ENCODE results near the gene BHLHE41. TPM values are rescaled to one million over a fixed set of nuclear protein-coding genes. Genes with fewer than 3 reads are reported as not detected.

BHLHE41 gene
- total and polyA plus RNA-seq, 2 of the 4 experiments (the other 2 are of a cell fraction): 0.72 to 3.8 TPM

DNA sequence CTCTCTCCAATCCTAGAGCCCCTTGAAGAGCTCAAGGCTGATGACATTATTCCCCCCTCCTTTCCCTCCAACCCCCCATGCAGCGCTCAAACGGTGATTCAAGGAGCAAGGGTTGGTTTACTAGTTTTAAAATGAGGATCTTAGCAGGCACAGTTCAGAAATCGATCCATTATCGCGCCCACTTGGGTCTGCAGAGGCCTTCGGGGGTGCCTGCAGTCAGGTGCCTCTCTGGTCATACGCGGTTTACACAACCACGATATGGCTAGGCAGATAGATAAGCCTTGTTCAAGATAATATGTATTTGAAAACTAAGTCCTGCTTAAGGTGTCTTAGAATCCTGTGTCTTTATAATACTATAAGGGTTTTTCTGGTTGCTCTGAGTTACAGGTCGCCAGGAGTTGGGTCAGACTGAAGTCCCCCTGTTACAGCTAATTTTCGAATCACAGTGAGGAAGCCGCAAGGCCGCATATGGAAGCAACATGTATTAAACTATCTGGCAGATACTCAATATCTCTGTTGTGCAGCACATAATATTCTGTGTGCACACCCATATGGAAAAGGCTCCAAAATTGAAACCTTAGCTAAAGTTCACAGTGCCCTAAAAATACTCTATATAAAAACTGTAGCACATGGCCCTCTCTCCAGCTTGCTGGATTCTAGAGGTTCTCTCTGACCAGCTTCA, 10.0 kb downstream of the BHLHE41 start:
- intact Hi-C loops (cut with micrococcal nuclease): loop anchor here (2.0 to 5.0 kb wide), 2 partner anchors 357 to 410 kb away; no protein-coding TSS in a partner anchor
- peak overlapping the region in 1 of 2 experiments; percentile 18; a peak in 1 of 4 replicates for H4K8ac ChIP-seq (ENCODE audit: low read depth in 2 of 2, low read length in 2 of 2)
- CTCF ChIA-PET: interaction anchor here (1.0 to 1.5 kb wide), 3 partner anchors 17 to 499 kb away, joined by 3 to 4 read pairs (median 3); no protein-coding TSS in a partner anchor

More for the DNA sequence above, 10.0 kb downstream of the BHLHE41 start:
- DNase-seq (no peak), ATAC-seq (ENCODE audit: low read depth) (no peak)
- Histone ChIP-seq H2AK9ac (replicated peaks; ENCODE audit: low read depth, low read length, poor library complexity) (peak overlapping the region; percentile 8), H3K79me1 (ENCODE audit: low read depth in 1 of 2, low read length in 2 of 2) (no peaks in the 10 kb centered on the region), H3K9me3 (ENCODE audit: control insufficient read depth, insufficient read depth, low read length) (no peaks in the 10 kb centered on the region), H2BK20ac (ENCODE audit: low read depth, low read length) (peak overlapping the region; percentile 38; the same call in 1 of the 2 replicates), H2BK15ac (ENCODE audit: low read depth, low read length) (no peak overlapping the region), H4K20me1 (ENCODE audit: insufficient read depth, low read length) (no peaks in the 10 kb centered on the region), H3K4me3 (ENCODE audit: insufficient read depth, low read depth, low read length) (peak overlapping the region; percentile 58), H2BK120ac (ENCODE audit: low read depth, low read length) (peak overlapping the region; percentile 40), H3K23ac (ENCODE audit: low read depth, low read length) (no peak overlapping the region), H2BK5ac (ENCODE audit: low read depth, low read length, poor library complexity, severe bottlenecking) (no peak overlapping the region), H2AK5ac (ENCODE audit: low read depth, low read length) (no peak overlapping the region), H3K56ac (ENCODE audit: extremely low read depth, insufficient read depth, low read length) (no peak overlapping the region), H2AFZ (replicated peaks; ENCODE audit: low read length, poor library complexity) (peak overlapping the region; percentile 89), H3K36me3 (ENCODE audit: control insufficient read depth, insufficient read depth, low read length) (no peaks in the 10 kb centered on the region), H3K27me3 (ENCODE audit: control insufficient read depth, insufficient read depth, low read length) (no peaks in the 10 kb centered on the region; the same call in 1 of the 2 replicates), H3K4ac (ENCODE audit: low read depth, low read length) (0 out of 2 replicates have a peak overlapping the region, but pooled peaks have one; percentile 13), H3K9ac (ENCODE audit: low read depth, low read length) (no peak overlapping the region), H3K18ac (ENCODE audit: low read depth, low read length) (no peak overlapping the region), H3K14ac (replicated peaks; ENCODE audit: low read depth, low read length) (peak overlapping the region; percentile 24), H3K4me1 (ENCODE audit: control insufficient read depth, insufficient read depth, low read length) (no peaks in the 10 kb centered on the region), H4K91ac (ENCODE audit: insufficient read depth, low read depth, low read length) (no peak overlapping the region; the same call in 1 of the 2 replicates), H3K4me2 (ENCODE audit: low read depth, low read length) (peak overlapping the region; percentile 10), H3K27ac (ENCODE audit: insufficient read depth, low read length) (no peak overlapping the region; the same call in 1 of the 2 replicates), H4K5ac (ENCODE audit: low read depth, low read length) (no peak overlapping the region), H3K9me1 (ENCODE audit: insufficient read depth, low read length) (no peaks in the 10 kb centered on the region)
- TF ChIP-seq, protein P1, sequence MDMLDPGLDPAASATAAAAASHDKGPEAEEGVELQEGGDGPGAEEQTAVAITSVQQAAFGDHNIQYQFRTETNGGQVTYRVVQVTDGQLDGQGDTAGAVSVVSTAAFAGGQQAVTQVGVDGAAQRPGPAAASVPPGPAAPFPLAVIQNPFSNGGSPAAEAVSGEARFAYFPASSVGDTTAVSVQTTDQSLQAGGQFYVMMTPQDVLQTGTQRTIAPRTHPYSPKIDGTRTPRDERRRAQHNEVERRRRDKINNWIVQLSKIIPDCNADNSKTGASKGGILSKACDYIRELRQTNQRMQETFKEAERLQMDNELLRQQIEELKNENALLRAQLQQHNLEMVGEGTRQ (IDR thresholded peaks at IDR 0.05; ENCODE audit: low read depth, low read length): no peak
- 0 out of 2 replicates have a peak, but pooled peaks have one; percentile 4 for TF ChIP-seq MAZ (IDR thresholded peaks at IDR 0.05; ENCODE audit: borderline replicate concordance, low read depth, low read length)
- in situ Hi-C loops (cut with MboI; ENCODE audit: low sequenced_read_pairs): no loop called here
- dilution Hi-C loops (cut with HindIII; ENCODE audit: low sequenced_read_pairs, unreplicated experiment): no loop called here
- POLR2A ChIA-PET (ENCODE audit: unreplicated experiment): no interaction called here
- BruUV-seq (replicated peaks): no TSS peak
- WGBS, 2 experiments (ENCODE audit: extremely low coverage in 2 of 2, insufficient read length in 1 of 2): no CpG with 5 or more reads among the region's 13 CpGs
